SKM-1 (cell line): ENCODE results near the gene ASZ1.

Experiments
- DNase-seq: peaks from one replicate; lab custom pipeline; 2025; ENCODE audit not compliant: unreplicated experiment; lab: John Stamatoyannopoulos, UW

ASZ1 gene

DNA sequence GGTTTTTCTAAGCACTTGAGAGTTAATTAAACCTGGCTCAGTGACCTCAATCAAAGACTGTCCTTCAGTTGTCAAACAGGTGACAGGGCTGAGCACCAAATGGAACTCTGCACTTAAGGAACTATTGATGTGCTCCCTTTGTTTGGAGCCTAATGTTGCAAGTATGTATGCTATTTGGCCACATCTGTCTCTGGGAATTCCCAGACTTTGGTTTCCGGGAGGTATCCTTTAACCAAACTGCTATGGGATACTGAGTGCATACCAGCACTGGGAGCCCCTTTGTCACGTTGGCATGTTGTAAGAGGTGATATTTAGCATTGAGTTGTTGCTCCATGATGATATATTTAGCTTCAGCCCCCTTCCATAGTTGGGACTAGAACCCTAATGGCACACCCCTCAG is 25.2 kb downstream of the ASZ1 start:
- DNase-seq, result no peak

DNA sequence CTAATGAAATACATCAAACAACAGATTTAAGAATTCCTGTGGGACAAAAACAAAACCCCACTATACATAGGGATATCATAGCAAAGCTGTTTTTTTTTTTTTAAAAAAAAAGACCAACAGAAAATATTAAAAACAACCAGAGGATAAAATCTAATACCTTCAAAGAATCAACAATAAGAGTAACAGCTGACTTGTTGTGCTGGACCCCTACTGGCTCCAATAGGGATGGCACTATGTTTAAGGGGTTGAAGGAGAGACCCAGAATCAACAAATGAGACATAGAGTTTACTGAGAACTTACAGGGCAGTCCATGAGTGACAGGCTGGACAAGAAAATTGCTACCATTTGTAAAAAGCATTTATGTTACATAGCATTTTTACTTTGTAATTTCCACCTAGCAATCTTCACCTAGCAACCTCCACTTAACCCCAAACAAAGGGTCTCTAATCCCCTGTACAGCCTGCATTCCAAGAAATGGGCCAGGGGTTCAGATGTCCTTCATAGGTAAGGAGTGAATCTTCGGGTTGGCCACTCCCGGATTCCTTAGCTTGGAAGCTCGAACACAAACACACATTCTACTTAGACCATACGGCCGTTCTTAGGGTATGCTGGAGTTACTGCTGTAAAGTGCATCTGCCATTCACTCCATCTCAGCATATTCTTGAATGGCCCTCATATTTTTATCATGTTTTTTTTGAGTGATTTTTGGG is 25.8 kb downstream of the ASZ1 start:
- no peak for DNase-seq

DNA sequence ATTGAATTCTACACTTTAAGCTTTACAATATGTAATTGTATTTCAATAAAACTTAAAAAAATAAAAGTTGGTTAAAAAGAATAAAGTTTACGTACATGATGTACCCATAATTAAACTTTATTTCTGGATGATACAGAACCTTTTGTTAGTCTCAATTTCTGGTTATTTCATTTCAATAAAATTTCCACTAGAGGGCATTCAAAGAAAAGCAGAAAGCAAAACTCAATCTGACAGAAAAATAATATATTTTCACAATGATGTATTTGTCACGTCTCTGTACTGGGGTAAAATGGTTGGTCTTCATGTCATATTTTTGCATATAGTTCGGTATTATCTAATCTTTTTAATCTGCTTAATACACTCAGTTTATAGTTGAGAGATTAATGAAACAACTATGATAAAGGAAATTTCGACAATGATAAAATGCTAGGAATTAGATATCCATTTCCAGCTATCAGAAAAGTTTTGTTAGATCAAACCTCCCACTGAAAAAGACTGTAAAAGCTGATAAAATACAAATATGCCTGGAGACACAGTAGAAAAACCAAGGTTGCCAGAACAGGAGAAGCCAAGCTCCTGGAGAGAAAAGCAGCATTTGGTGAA is 27.4 kb downstream of the ASZ1 start:
- DNase-seq, result no peak

DNA sequence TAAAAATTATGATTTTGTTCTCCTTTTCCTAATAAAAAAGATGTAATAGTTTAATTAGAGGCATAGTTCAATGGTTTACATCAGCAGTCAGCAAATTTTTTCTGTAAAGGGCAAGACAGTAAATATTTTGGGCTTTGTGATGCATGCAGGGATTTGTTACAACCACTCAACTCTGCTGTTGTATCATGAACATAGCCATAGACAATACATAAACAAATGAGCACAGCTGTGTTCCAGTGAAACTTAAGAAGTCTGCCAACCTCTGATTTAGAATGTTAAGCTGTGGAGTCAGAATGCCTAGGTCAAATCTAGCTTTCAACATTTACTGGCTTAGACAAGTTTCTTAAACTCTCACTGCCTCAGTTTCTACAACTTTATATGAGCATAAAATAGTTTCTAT is 31.6 kb downstream of the ASZ1 start:
- no peak for DNase-seq

GRCh38 chr7:117393781-117394180 is 33.5 kb downstream of the ASZ1 start:
- no peak for DNase-seq

GRCh38 chr7:117389871-117390270 is 37.4 kb downstream of the ASZ1 start:
- DNase-seq, result no peak

GRCh38 chr7:117386110-117386706 is 41.1 kb downstream of the ASZ1 start:
- no peak for DNase-seq

DNA sequence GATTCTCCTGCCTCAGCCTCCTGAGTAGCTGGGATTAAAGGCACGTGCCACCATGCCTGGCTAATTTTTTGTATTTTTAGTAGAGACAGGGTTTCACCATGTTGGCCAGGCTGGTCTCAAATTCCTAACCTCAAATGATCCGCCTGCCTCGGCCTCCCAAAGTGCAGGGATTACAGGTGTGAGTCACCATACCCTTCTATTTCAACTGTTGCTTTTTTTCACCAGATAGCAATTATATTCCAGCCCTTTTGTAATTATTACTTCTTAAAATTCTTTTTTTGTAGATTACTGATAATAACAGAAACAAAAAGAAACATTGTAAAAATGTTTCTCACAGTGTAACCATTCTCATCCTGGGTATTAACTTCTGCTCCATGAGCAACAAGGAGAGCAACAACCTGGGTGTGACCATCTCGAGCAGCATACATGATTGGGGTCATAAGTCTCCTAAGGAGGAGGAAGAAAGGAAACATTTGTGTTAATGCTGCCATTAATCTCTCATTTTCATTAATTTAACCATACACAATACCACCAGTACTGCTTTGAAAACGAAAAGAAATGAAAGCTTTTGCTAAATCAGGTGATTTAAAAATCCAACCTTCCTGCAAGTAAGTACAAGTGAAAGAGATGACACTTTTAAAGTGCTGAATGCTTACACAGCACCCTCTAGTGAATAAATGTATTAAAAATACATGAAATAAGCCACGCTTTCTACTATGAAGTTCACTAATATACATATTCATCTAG is 41.8 kb downstream of the ASZ1 start:
- no peak for DNase-seq

- DNase-seq, result no peak
Measured at GRCh38 chr7:117384688-117385362, 42.5 kb downstream of the ASZ1 start.

- DNase-seq, result no peak
Measured at GRCh38 chr7:117383483-117384189, 43.7 kb downstream of the ASZ1 start.

- DNase-seq, result no peak
Measured at GRCh38 chr7:117383046-117383445, 44.2 kb downstream of the ASZ1 start.

- DNase-seq, result no peak
Measured at GRCh38 chr7:117381362-117381761, 45.9 kb downstream of the ASZ1 start.

GRCh38 chr7:117375380-117375779 is 51.9 kb downstream of the ASZ1 start:
- no peak for DNase-seq

GRCh38 chr7:117372073-117372472 is 55.2 kb downstream of the ASZ1 start:
- DNase-seq, result no peak

DNA sequence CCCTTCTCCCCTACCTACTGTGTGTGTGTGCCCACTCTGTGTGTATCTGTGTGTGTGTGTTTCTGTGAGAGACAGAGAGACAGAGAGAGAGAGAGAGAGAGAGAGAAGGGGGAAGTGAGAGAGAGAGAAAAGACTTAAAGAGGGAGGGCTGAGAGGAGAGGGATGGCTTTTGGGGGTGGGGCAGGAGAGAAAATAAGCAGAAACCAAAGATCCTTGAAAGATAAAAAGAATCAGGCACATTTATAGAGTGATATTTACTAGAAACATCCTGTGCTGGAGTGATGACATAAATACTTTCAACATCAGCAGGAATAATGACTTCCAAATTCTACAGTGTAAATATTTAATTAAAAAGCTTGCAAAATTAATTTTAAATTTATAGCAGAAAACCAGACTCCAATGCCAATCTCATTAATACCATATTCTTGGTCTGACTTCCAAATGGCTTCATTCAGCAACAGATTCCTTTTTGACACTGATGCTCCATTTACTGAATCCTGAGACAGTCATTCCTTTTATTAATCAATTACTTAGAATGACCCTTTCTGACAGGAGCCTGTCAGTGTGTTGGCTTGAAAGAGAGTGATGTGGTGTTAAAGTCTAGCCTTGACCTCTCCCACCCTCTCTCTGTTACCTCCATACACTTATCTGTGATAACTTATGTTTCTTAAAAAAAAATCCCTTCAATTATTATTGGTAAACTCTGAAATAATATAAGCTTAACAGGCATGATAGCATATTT is 62.8 kb downstream of the ASZ1 start:
- DNase-seq, result no peak

DNA sequence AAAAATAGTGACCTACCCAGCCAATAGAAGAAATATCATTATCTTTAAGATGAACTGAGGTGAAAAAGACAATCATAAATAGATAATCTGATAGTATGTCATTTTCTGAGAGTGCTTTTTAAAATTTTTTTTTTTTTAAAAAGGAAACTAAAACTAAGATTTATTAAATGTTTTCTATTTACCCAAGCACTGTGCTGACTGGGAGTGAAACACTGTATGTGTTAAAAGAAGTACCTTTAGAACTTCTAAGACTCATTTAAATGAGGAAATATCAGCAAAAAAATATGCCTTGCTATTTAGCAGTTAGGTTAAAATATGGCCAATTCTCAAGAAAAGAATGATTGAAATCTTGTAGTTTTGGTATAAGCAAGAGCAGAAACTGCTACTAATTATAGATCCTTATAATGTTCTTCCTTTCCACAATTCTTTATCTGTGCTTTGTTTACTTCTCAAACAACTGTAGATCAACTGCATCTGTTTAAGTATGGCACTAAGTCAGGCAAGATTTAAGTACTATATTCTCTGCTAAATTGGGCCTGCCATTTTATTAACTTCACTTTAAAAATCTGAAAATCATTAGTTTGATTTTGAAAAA is 64.9 kb downstream of the ASZ1 start:
- no peak for DNase-seq

GRCh38 chr7:117350027-117350426 is 77.3 kb downstream of the ASZ1 start:
- no peak for DNase-seq

DNA sequence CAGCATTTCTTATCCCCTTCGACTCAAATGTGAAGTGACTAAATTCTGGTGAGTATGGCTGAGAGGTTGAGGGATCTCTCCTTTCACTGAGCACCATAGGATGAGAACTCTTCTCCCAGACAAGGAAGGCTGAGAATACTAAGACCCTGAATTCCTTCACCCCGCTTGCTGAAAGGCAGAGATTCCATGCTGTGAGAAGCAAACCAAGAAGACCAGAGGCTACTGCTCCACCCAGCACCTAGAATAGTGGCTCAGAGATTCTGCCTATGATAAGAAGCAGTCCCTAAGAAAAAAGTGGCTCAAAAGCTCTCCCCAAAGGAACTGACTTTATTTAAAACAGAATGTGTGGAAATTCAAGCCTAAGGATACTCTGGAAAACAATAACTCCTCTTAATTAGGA is 77.7 kb downstream of the ASZ1 start:
- DNase-seq, result no peak

GRCh38 chr7:117347962-117348672 is 79.2 kb downstream of the ASZ1 start:
- DNase-seq, result no peak
